GM21381 (cell line): ENCODE results near the gene ATP10A.

Experiments
- ATAC-seq: cut with Tn5 transposase; IDR thresholded peaks from one replicate; pipeline ENCODE4 v1.9.1; 2021; ENCODE audit warnings: mild to moderate bottlenecking, moderate library complexity; ENCODE audit not compliant: unreplicated experiment

ATP10A gene

GRCh38 chr15:25830844-25831451 lies 32.2 kb downstream of the ATP10A start:
- ATAC-seq, result no peak

- ATAC-seq, result no peak
These were observed 34.1 kb downstream of the ATP10A start for GRCh38 chr15:25829073-25829472.

GRCh38 chr15:25825207-25825606 lies 37.9 kb downstream of the ATP10A start:
- ATAC-seq, result no peak

- ATAC-seq, result no peak
These were observed 38.5 kb downstream of the ATP10A start for GRCh38 chr15:25824618-25825017.

- no peak for ATAC-seq
These were observed 50.3 kb downstream of the ATP10A start for GRCh38 chr15:25812845-25813244.

GRCh38 chr15:25812073-25812472 lies 51.1 kb downstream of the ATP10A start:
- ATAC-seq, result no peak

GRCh38 chr15:25811481-25811906 lies 51.6 kb downstream of the ATP10A start:
- ATAC-seq, result no peak

- no peak for ATAC-seq
These were observed 52.5 kb downstream of the ATP10A start for GRCh38 chr15:25810631-25811091.

GRCh38 chr15:25810154-25810553 lies 53.0 kb downstream of the ATP10A start:
- no peak for ATAC-seq

GRCh38 chr15:25807063-25807462 lies 56.1 kb downstream of the ATP10A start:
- no peak for ATAC-seq

GRCh38 chr15:25805031-25805430 lies 58.1 kb downstream of the ATP10A start:
- no peak for ATAC-seq

- ATAC-seq, result no peak
These were observed 58.7 kb downstream of the ATP10A start for GRCh38 chr15:25804451-25804850.

- no peak for ATAC-seq
These were observed 59.6 kb downstream of the ATP10A start for GRCh38 chr15:25803541-25803940.

- no peak for ATAC-seq
These were observed 60.1 kb downstream of the ATP10A start for GRCh38 chr15:25803036-25803435.

GRCh38 chr15:25802285-25802830 lies 60.8 kb downstream of the ATP10A start:
- no peak for ATAC-seq

GRCh38 chr15:25801586-25802284 lies 61.4 kb downstream of the ATP10A start:
- ATAC-seq, result no peak

- ATAC-seq, result no peak
These were observed 62.2 kb downstream of the ATP10A start for GRCh38 chr15:25800761-25801515.

- no peak for ATAC-seq
These were observed 63.0 kb downstream of the ATP10A start for GRCh38 chr15:25799906-25800700.

GRCh38 chr15:25797936-25798901 lies 64.9 kb downstream of the ATP10A start:
- ATAC-seq, result no peak

- no peak for ATAC-seq
These were observed 65.6 kb downstream of the ATP10A start for GRCh38 chr15:25797511-25797935.
